HG03575 (cell line): Measurements from ENCODE around the gene TCP11L2.

Source experiments
- ATAC-seq: cut with Tn5 transposase; IDR thresholded peaks from one replicate; pipeline ENCODE4 v1.9.1; 2021; ENCODE audit not compliant: unreplicated experiment, insufficient number of reproducible peaks, low FRiP score; ENCODE audit errors: extremely low read depth

The TCP11L2 gene

GRCh38 chr12:106329231-106329982 is 26.9 kb downstream of the TCP11L2 start:
- no peak for ATAC-seq

- ATAC-seq: no peak
Measured at GRCh38 chr12:106331599-106331998, 29.1 kb downstream of the TCP11L2 start.

- no peak for ATAC-seq
Measured at GRCh38 chr12:106332536-106332935, 30.0 kb downstream of the TCP11L2 start.

GRCh38 chr12:106333010-106333409 is 30.5 kb downstream of the TCP11L2 start:
- no peak for ATAC-seq

GRCh38 chr12:106333756-106334155 is 31.2 kb downstream of the TCP11L2 start:
- no peak for ATAC-seq

- no peak for ATAC-seq
Measured at GRCh38 chr12:106341086-106341877, 38.7 kb downstream of the TCP11L2 start.

GRCh38 chr12:106342397-106343213 is 40.1 kb downstream of the TCP11L2 start:
- no peak for ATAC-seq

GRCh38 chr12:106343214-106343528 is 40.6 kb downstream of the TCP11L2 start:
- ATAC-seq: no peak

- ATAC-seq: no peak
Measured at GRCh38 chr12:106344131-106344530, 41.6 kb downstream of the TCP11L2 start.

- ATAC-seq: no peak
Measured at GRCh38 chr12:106345746-106346145, 43.2 kb downstream of the TCP11L2 start.

GRCh38 chr12:106348411-106348810 is 45.9 kb downstream of the TCP11L2 start:
- ATAC-seq: no peak

GRCh38 chr12:106353175-106353574 is 50.6 kb downstream of the TCP11L2 start:
- ATAC-seq: no peak

- ATAC-seq: peak; percentile 55
Measured at GRCh38 chr12:106357549-106358395, 55.2 kb downstream of the TCP11L2 start, which contains the start of gene POLR3B. TSS of gene POLR3B (plus strand) at chr12:106357748. CDS start at chr12:106357880, 132 bp downstream.

- no peak for ATAC-seq
Measured at GRCh38 chr12:106358396-106359241, 56.1 kb downstream of the TCP11L2 start.

- no peak for ATAC-seq
Measured at GRCh38 chr12:106359646-106360399, 57.3 kb downstream of the TCP11L2 start.

GRCh38 chr12:106360400-106360994 is 58.0 kb downstream of the TCP11L2 start:
- no peak for ATAC-seq

- ATAC-seq: no peak
Measured at GRCh38 chr12:106362971-106363370, 60.4 kb downstream of the TCP11L2 start.
